KBM-7 (cell line): ENCODE results near the gene TTC24.
"Not testable (repeated sequence)": the region's sequence is repeated elsewhere in the genome, so short reads cannot be mapped to it uniquely, and the experiment has no call there.

Source experiments
- DNase-seq: peaks from one replicate; pipeline ENCODE4 v3.0.0-alpha.2; 2015
- in situ Hi-C: fragments of 300-500 bp; cut with MboI; formaldehyde crosslinking; loops from 2 replicates; pipeline ENCODE4 v1.14.3; 2020; ENCODE audit warnings: low sequenced_read_pairs, low pct_unique_long_range_greater_than_20kb, mixed read lengths

TTC24 gene

DNA sequence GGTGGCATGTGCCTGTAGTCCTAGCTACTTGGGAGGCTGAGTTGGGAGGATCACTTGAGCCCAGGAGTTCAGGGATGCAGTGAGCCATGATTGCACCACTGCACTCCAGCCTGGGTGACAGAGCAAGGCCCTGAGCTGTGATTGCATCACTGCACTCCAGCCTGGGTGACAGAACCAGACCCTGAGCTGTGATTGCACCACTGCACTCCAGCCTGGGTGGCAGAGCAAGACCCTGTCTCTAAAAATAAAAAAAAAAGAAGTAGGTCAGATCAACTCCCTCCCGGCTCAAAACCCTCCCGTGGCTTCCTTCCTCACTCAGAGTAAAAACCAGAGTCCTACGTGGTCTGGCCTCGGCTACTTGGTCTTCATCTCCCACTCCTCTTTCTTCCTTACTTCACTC is 26.6 kb upstream of the TTC24 start:
- DNase-seq = peak; percentile 67
- in situ Hi-C loops = not testable (repeated sequence)

DNA sequence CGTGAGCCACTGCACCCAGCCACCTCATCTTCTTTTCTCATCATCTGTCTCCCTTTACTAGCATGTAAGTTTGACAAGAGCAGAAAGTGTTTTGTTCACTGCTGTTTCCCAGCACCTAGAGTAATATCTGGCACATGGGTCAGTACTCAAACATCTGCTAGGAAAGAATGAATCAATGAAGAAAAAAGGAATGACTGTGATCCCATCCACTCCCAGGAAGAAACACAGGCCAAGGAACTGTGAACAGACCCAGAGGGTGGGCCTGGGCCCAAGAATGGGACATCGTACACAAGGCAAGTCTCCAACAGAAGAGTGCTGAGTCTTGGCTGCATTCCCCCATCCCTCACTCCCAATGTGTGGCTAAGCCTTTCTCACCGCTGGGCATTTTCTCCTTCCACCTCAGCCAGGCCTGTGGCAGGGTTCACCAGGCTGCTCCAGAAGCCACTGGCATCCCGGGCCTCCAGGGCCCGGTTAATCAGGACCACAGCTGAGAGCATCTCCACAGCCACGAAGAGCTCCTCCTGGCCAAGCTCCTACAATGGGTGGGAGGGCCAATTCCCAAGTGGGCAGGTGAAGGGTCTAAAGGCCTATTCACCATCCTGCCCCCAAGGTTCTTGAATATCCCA is 25.6 kb upstream of the TTC24 start:
- no peak for DNase-seq
- in situ Hi-C loops = no loop called here

DNA sequence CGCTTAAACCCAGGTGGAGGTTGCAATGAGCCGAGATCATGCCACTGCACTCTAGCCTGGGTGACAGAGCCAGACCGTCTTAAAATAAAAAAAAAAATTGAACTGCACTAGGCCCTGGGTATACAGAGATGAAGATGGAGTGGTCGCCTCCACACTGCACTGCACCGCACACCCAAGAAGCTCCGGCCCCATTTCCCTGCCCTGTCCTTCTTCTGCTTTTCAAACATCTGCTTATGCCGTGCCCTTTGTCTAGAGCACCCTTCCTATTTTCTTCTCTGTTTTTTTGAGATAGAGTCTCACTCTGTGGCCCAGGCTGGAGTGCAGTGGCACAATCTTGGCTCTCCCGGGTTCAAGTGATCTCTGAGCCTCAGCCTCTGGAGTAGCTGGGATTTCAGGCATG is 24.6 kb upstream of the TTC24 start:
- in situ Hi-C loops = no loop called here

DNA sequence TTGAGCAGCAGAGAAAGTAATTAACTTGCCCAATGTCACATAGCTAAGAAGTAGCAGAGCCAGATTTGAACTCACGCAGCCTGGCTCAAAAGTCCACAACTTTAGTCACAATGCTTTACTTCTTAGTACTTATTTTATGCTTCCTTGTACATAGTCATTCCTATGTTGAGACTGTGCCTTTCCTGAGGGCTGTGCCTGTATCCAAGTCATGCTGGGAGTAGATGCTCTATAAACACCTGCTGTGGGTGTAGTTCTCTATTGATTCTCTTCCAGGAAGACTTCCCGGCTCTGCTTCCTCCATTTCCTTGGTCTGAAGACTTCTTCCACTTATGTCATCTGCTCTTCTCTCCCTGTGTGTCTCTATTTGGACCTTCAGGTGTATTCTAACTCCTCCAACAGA is 23.8 kb upstream of the TTC24 start:
- in situ Hi-C loops = no loop called here
- no peak for DNase-seq

More for the DNA sequence above, 24.6 kb upstream of the TTC24 start:
- no peak for DNase-seq

DNA sequence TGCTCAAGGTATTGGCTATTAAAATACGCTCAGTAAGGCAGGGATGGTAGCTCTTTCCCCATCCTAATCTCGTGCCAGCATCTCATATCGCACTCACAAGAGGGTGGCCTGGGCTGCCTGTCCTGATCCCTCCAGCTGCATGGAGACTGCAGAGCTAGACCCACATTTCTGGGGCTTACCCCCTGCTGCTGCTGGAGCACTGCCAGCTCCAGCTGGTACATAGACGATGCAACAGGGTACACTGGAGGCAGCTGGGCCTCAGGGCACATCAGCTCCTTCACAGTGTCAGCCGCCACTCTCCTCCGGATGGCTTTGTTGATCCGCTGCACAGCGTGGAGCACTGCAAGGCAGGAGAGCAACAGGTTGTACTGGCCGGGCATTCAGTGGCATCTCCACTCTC is 23.2 kb upstream of the TTC24 start:
- in situ Hi-C loops = no loop called here
- no peak for DNase-seq

DNA sequence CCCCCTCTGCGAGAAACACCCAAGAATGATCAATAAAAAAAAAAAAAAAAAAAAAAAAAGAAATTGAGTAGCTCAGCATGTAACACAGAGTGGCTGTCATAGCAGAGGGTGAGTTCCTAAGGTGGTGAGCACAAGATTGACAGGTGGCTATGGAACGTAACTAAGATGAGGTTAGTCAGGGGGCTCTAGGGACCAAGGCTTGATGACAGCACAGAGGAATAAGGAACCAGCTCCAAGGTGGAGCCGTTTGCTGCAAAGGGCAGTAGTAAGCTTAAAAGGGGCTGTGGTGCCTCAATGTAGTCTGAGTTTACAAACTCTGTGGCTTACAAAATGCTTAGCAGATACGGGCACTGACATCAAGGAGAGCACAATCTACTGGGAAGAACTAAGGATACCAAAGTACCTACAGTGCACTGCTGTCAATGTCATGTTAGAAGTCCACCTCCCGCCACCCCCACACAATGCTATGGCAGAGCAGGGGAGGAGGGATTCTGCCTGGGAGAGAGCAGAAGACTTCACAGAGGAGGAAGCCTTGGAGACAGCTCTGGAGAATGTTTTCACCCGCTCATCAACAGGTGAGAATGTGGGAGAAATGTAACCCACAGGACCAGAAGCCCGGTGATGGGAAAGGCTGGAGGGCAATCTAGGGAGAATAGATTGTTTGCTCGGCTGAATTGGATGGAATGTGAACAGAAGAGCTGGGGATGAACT is 20.3 kb upstream of the TTC24 start:
- DNase-seq = no peak
- in situ Hi-C loops = no loop called here

DNA sequence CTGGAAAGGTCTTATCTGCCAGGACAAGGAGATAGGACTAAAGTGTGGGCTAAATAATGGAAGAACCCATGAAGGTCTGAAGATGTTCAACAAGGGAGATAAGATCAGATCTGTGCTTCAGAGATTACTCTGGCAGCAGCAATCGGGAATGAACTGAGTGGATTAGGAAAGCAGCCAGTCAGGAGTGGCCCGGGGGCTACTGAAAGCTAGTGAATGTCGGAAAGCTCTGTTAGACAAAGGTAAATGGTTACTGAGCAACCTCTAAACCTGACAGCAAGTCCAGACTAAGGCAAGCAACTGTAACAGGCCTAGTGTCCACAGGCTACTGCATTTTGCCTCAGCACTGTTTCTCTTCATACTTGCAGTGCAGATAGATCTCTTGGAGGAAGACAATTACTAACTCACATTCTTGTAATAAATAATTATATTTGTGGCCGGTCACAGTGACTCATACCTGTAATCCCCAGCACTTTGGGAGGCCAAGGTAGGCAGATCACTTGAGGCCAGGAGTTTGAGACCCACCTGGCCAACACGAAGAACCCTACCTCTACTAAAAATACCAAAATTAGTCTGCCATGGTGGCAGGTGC is 19.6 kb upstream of the TTC24 start:
- no peak for DNase-seq
- in situ Hi-C loops = no loop called here

DNA sequence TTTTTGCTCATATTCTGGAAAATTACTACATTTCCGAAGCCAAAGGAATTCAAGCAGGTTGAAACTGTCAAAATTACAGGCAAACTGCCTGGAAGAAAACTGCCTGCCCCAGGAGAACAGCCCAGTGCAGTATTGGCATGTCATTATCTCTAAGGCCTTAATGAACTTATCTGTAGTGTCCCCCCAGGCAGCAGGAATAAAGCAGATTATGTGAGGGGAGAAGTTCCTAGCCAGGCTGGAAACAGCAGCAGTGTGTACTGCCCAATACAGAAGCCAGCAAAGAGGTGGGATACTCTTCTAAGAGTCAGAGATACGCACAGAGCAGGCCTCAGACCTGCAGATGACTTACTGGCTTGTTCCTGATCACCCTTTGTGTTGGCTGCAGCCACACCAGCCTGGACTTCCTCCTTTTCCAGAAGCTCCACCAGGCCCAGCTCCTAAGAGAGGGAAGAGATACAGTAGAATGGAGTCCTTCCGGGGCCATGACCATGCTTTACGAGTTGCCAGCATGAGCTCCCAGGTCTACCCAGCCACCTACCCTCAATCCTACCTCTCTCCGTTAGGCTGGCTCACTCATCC is 18.8 kb upstream of the TTC24 start:
- no peak for DNase-seq
- in situ Hi-C loops = no loop called here

DNA sequence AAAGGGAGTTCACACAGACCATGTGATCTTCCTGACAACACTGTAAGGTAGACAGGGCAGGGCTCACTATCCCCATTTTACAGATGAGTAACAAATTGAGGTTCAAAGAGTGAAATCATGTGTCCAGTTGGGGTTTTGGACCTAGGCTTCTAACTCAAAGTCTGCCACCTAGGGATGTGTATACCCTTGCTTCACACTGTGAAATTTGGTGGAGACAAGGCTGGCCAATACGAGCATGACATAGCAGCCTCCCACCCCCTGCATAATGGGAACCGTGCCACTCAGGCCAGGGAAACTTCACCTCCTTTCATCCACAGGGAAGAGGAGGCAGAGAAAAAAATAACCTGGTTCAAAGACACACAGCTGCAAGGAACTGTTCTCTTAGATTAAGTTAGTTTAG is 14.0 kb upstream of the TTC24 start:
- no peak for DNase-seq
- in situ Hi-C loops = no loop called here

DNA sequence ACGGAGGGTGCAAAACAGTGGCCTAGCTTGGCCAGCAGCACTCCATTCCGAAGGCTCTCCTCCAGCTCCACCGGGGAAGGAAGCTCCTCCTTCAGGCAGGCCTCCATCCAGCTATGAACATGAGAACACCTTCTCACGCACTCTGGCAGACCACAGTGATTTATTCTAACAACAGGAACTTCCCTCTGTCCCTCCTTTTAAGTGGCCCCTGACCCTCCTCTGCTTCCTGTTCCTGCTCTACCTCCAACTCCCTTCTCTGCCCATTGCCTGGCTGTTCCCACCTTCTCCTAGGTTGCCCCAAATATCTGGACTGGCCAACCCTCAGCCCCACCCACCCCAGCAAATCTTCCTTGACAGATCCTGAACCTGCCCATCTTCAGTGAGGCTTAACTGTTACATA is 13.1 kb upstream of the TTC24 start:
- peak; percentile 68 for DNase-seq
- in situ Hi-C loops = no loop called here

DNA sequence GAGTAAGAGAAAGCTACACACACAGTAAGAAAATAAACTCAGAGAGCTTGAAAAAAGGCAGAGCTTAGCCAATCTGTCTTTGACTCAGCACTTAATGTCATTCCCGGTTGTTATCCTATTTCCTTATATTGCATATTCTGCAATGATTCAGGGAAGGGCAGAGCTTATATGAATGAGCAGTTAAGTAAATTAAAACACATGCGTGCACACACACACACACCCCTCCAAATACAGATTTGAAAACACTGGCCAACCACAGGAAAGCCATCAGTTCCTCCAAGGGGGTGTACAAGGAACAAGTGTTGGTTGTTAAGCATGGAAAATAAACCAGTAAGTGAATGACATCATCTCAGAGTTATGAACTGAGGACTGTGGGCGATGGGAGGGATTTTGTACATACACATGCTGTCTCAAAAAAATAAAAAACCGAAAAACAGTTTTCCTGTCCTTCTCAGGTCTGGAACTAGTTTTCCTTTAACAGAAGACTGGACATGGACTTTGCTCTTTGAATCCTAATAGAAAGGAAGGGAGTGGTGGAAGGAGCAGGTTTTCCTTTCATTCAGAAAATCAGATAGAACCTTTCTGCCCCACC is 8.2 kb upstream of the TTC24 start:
- peak; percentile 70 for DNase-seq

DNA sequence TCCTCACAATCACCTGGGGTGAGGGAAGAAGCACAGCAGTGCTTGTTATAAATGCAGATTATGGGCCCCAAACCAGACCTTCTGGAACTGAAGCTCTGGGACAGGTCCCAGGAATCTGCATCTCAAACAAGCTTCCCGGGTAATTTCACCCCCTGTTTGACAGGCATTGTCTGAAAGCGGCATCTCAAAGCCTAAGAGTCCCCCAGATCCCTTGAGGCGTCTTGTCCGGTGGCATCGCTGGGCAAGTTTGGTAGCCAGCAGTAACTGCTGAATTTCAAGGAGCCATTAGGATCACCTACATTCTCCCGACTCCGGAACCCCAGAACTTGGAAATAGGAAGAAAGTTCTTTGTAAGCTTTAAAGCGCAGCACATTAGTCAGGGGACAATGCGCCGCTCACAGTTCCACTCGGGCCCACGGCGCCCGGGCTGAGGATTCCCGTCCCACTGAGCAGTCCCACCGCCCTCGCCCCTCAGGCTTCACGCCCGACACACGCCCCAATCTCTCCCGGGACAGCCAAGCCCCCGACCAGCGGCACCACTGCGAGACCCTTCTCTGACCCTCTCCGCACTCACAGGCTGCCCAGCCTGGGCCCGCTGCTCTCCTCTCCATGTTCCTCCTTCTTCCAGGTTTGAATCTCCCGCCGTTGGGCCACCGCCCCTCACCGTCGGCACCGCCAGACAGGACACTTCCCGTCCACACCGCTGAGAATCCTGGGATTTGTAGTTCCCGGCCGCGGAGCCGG is 7.4 kb upstream of the TTC24 start, which contains the start of gene IQGAP3:
TSS of gene IQGAP3 (minus strand) at position 647 of the 744 bp plus-strand sequence. CDS start at position 611, 36 bp downstream.
- DNase-seq = peak; percentile 80
- in situ Hi-C loops = no loop called here

More for the DNA sequence above, 8.2 kb upstream of the TTC24 start:
- in situ Hi-C loops = no loop called here

DNA sequence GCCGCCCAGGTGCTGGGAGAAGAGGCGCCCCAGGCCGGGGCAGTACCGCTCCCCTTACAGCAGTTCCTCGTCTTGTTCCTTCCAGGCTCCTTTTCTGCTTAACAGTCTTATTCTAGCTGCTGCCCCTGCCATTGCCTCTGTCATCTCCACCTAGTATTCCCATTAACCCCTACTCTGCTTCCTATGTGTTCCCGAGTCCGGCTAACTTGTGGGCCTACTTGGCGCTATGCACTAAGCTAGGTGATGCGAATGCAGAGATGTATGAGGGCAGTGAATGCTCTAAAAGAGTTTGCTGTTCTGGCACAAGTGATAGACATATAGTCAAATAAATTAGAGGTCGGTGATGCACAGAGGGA is 6.9 kb upstream of the TTC24 start:
- no peak for DNase-seq
- in situ Hi-C loops = no loop called here

DNA sequence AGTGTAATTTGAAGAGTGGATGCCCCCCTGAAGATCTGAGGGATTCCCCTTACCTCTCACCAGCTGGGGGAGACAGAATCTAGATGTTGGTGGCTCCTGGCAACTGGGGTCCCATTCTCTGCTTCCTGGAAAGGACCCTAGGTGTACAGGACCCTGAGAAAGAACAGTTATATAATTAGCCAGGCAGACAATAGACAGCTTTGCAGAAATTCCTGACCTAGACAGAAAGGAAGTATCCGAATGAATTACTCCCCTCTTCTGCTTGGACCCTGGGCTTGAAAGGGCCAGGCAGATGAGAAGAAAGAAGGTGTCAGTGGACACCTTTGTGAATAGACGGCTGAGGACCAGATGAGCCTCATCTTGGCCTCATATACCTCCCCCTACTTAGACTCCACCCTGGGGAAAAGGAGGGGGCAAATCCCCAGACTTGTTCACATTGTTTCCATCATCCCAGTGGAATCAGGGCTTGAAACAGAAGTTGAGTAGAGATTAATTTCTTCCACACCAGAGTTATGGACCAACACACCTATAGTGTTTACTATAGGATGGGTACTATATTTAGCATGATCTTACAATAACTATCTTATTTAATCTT is 5.4 kb upstream of the TTC24 start:
- no peak for DNase-seq
- in situ Hi-C loops = no loop called here

DNA sequence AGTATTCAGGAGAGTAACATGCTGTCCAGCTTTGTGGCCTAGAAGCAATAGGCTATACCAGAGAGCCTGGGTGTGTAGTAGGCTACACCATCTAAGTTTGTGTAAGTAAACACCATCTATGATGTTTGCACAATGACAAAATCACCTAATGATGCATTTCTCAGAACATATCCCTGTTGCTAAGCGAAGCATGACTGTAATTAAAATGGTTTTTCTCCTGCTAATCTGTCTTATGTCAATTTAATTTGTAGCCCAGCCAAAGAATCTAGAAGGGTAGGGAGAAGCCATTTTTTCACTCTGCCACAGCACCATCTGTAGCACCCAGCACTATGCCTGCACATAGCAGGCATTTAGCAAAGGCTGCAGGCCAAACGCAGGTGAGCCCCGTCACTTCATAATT is 2.0 kb upstream of the TTC24 start:
- in situ Hi-C loops = no loop called here
- DNase-seq = no peak

DNA sequence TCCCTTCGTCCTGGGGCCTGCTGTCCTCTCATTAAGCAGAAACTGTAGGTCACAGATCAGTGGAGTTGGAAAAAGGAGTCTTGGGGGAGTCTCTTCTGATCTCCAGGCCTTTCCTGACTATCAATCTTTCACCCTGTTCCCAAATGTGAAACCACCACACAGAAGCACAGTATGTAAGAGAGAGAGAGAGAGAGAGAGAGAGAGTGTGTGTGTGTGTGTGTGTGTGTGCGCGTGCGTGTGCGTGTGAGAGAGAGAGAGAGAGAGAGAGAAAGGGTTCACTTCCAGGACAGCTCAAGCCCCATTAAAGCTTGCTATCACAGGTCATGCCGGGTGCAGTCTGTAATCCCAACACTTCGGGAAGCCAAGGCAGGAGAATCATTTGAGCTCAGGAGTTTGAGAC is 1.5 kb upstream of the TTC24 start:
- in situ Hi-C loops = no loop called here
- DNase-seq = no peak

DNA sequence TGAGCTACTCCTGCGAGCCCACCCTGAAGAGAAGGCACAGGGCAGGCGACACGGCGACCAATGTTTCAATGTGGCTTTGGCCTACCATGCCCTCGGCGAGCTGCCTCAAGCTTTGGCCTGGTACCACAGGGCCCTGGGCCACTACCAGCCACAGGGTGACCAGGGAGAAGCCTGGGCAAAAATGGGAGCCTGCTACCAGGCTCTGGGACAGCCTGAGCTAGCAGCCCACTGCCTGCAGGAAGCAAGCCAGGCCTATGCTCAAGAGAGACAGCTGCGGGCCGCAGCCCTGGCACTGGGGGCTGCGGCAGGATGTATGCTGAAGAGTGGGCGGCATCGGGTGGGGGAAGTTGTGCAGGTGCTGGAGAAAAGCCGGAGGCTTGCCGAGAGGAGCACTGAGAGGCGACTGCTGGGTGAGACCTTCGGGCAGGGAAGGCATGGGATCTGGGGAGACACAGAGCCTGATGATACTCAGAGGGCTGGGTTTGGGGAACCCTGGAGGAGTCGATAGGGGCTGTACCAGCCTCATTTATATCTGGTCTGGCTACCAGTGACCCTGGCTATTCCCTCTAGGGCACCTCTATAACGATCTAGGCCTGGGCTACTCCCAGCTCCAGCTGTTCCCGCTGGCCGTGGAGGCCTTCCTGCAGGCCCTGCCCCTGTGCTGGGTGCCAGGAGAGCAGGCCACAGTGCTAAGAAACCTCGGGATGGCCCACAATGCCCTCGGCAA is 2.3 kb downstream of the TTC24 start:
- in situ Hi-C loops = no loop called here
- DNase-seq = no peak

DNA sequence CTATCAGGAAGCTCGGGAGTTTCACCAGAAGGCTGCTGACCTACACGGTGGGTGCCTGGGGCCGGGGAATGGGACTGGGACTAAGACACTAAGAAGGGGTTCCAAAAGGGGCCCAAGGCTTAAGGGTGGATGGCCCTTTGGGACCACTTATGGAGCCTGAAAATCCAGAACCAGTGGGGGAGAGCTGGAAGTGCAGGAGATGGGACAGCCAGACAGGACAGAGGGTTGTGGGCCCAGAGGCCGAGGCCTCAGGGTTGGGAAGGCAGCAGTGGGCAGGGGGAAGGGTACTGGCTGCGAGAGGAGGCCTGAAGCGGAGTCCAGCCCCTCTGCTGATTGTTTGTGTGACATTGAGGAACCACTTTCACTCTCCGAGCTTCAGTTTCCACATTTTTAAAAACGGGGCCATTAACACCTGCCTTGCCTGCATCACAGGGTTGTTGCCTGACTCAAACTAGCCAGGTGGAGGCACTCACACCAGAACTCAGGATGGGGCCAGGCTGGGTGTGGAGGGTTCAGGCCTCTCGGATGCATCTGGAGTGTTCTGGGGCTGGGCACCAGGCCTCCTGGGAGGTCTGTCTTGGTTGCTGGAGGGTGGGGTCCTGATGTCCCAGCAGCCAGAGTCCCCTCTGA is 3.0 kb downstream of the TTC24 start:
- in situ Hi-C loops = no loop called here
- no peak for DNase-seq
